ENCODE results near the gene TAF5L. TPM values are rescaled to one million over a fixed set of nuclear protein-coding genes. Genes with fewer than 3 reads are reported as not detected.
A peak's percentile ranks its signal among the peaks of the same experiment; 100 is the strongest.

The TAF5L gene
- total and polyA plus RNA-seq, 2 of the 13 experiments (the other 11 are each of a cell fraction or from before 2014, with no cell fraction given), result 10.8 to 18.2 TPM

DNA sequence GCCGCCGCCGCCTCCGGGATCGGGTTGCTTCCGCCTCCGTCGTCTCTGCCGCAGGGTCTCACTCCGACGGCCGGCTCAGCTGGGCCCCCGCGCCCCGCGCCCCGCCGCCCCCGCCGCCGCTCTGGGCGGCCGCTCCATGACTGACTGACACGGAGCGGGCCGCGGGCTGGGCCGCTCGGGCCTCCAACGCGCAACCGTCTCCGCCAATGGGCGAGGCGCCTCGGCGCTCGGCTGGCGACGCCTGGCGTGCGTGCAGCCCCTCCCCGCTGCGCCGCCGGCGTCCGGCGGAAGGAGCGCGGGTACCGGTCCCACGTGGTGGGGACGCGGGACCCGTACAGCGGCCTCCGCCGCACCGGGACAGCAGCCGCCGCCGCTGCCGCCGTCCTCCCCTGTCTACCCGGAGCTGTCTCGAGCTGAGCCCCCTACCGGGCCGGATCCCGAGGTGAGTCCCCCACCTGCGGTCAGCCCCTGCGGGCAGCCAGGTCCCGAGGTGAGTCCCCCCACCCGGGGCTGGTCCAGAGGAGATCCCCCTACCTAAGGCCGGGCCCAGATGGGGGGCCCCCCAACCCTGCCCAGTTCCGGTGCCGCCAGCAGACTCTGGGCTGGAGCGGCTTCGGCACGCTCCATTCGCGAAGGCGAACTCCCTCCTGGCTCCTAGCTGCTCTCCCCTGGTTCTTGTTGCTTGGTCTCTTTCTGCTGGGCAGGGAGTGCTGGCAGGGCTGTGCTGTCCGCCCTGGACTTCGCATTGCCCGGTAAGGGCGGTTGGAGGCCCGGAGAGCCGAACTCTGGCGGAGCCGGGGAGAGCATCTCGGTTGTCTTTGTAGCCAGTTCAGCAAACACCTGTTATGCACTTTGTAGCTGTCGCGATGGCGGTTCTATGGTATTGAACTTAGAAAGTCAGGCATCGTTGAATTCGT is at the start of gene TAF5L, which contains the start of gene URB2 (continued):
- no peak for TF ChIP-seq NONO (IDR thresholded peaks at IDR 0.05)
- peak; percentile 66 for TF ChIP-seq NONO (CRISPR knock-in tag; conservative IDR thresholded peaks at IDR 0.05)
- TF ChIP-seq RFXANK (CRISPR knock-in tag; IDR thresholded peaks at IDR 0.05), result no peak
- TF ChIP-seq FOXP1 (IDR thresholded peaks at IDR 0.05), result no peak
- TF ChIP-seq FOXP1 (CRISPR knock-in tag; IDR thresholded peaks at IDR 0.05), result no peak
- peak in 1 of 2 experiments; percentile 89; a peak in 2 of 4 replicates for TF ChIP-seq KLF16 (CRISPR knock-in tag; IDR thresholded peaks at IDR 0.05)
- TF ChIP-seq ZSCAN25 (CRISPR knock-in tag; IDR thresholded peaks at IDR 0.05), result no peak
- peak; percentile 67; the same call in 1 of the 2 replicates for TF ChIP-seq ARHGAP35 (CRISPR knock-in tag; IDR thresholded peaks at IDR 0.05; ENCODE audit: borderline replicate concordance)
- peak; percentile 89 for TF ChIP-seq ZNF225 (CRISPR knock-in tag; IDR thresholded peaks at IDR 0.05)
- TF ChIP-seq, protein P1, sequence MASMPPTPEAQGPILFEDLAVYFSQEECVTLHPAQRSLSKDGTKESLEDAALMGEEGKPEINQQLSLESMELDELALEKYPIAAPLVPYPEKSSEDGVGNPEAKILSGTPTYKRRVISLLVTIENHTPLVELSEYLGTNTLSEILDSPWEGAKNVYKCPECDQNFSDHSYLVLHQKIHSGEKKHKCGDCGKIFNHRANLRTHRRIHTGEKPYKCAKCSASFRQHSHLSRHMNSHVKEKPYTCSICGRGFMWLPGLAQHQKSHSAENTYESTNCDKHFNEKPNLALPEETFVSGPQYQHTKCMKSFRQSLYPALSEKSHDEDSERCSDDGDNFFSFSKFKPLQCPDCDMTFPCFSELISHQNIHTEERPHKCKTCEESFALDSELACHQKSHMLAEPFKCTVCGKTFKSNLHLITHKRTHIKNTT (CRISPR knock-in tag; IDR thresholded peaks at IDR 0.05), result no peak
- peak; percentile 69; the same call in 1 of the 2 replicates for TF ChIP-seq ZNF263 (CRISPR knock-in tag; IDR thresholded peaks at IDR 0.05)
- no peak for TF ChIP-seq SMARCE1 (IDR thresholded peaks at IDR 0.05; ENCODE audit: borderline replicate concordance)
- TF ChIP-seq ZNF572 (CRISPR knock-in tag; IDR thresholded peaks at IDR 0.05), result 0 out of 2 replicates have a peak, but pooled peaks have one; percentile 59
- no peak for TF ChIP-seq NR3C1 (CRISPR knock-in tag; IDR thresholded peaks at IDR 0.05)
- no peak for TF ChIP-seq ZNF430 (CRISPR knock-in tag; IDR thresholded peaks at IDR 0.05)
- no peak for TF ChIP-seq SRSF9 (IDR thresholded peaks at IDR 0.05; ENCODE audit: borderline replicate concordance, insufficient read depth, low read depth, low read length, poor library complexity, severe bottlenecking)
- TF ChIP-seq TOE1 (CRISPR knock-in tag; IDR thresholded peaks at IDR 0.05), result no peak
- no peak for TF ChIP-seq ZNF589 (CRISPR knock-in tag; conservative IDR thresholded peaks at IDR 0.05)
- no peak for TF ChIP-seq ZNF703 (CRISPR knock-in tag; IDR thresholded peaks at IDR 0.05; ENCODE audit: borderline replicate concordance)
- no peak for TF ChIP-seq ZNF34 (CRISPR knock-in tag; IDR thresholded peaks at IDR 0.05; ENCODE audit: borderline replicate concordance)
- TF ChIP-seq ZNF720 (CRISPR knock-in tag; IDR thresholded peaks at IDR 0.05), result no peak
- no peak for TF ChIP-seq CEBPG (CRISPR knock-in tag; IDR thresholded peaks at IDR 0.05)
- no peak for TF ChIP-seq ZNF138 (CRISPR knock-in tag; IDR thresholded peaks at IDR 0.05; ENCODE audit: low read depth)
- TF ChIP-seq ZNF282 (IDR thresholded peaks at IDR 0.05; ENCODE audit: partially characterized antibody), result no peak
- TF ChIP-seq TP53 (CRISPR knock-in tag; conservative IDR thresholded peaks at IDR 0.05), result no peak
- TF ChIP-seq ZNF577 (CRISPR knock-in tag; IDR thresholded peaks at IDR 0.05; ENCODE audit: borderline replicate concordance, low read depth), result no peak
- TF ChIP-seq KAT8 (CRISPR knock-in tag; IDR thresholded peaks at IDR 0.05), result 0 out of 2 replicates have a peak, but pooled peaks have one; percentile 64
- no peak; the same call in 1 of the 2 replicates for TF ChIP-seq ELF1 (CRISPR knock-in tag; IDR thresholded peaks at IDR 0.05)
- TF ChIP-seq PHF20 (CRISPR knock-in tag; IDR thresholded peaks at IDR 0.05), result peak; percentile 82
- TF ChIP-seq, protein P2, sequence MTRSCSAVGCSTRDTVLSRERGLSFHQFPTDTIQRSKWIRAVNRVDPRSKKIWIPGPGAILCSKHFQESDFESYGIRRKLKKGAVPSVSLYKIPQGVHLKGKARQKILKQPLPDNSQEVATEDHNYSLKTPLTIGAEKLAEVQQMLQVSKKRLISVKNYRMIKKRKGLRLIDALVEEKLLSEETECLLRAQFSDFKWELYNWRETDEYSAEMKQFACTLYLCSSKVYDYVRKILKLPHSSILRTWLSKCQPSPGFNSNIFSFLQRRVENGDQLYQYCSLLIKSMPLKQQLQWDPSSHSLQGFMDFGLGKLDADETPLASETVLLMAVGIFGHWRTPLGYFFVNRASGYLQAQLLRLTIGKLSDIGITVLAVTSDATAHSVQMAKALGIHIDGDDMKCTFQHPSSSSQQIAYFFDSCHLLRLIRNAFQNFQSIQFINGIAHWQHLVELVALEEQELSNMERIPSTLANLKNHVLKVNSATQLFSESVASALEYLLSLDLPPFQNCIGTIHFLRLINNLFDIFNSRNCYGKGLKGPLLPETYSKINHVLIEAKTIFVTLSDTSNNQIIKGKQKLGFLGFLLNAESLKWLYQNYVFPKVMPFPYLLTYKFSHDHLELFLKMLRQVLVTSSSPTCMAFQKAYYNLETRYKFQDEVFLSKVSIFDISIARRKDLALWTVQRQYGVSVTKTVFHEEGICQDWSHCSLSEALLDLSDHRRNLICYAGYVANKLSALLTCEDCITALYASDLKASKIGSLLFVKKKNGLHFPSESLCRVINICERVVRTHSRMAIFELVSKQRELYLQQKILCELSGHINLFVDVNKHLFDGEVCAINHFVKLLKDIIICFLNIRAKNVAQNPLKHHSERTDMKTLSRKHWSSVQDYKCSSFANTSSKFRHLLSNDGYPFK (CRISPR knock-in tag; IDR thresholded peaks at IDR 0.05; ENCODE audit: borderline replicate concordance), result peak; percentile 59; the same call in 1 of the 2 replicates
